Suppressor macrophage treated with lipopolysaccharide for 1 hour (primary cell): ENCODE measurements around the gene MUTYH.
"Not testable (repeated sequence)": the region's sequence is repeated elsewhere in the genome, so short reads cannot be mapped to it uniquely, and the experiment has no call there.

Source experiments
- DNase-seq, 3 donors: peaks; one replicate each; pipeline ENCODE4 v3.0.0-alpha.2; 2020 to 2022

The MUTYH gene

DNA sequence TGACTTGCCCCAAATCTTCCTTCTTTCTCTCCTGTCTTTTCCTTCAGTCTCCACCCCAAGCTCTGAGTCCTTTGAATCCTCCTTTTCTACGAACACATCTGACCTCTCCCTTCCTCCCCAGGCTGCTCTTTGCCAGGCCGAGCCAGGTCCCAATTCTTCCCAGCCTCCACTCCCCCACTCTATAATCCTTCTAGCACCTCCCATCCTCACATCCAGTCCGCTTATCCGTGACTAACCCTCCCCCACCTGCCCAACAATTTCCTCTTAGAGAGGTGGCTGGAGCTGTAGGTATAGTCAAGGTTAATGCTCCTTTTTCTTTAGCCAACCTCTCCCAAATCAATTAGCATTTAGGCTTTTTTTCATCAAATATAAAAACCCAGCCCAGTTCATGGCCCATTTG lies 23.1 kb downstream of the MUTYH start:
- no peak for DNase-seq

- no peak for DNase-seq
Observed at GRCh38 chr1:45314266-45314665, 26.0 kb downstream of the MUTYH start.

- no peak for DNase-seq
Observed at GRCh38 chr1:45306905-45307304, 33.3 kb downstream of the MUTYH start.

GRCh38 chr1:45306319-45306718 lies 33.9 kb downstream of the MUTYH start:
- DNase-seq, result peak in 1 of 3 donors; percentile 20

GRCh38 chr1:45305231-45305630 lies 35.0 kb downstream of the MUTYH start:
- DNase-seq, result no peak

GRCh38 chr1:45304311-45305081 lies 35.7 kb downstream of the MUTYH start:
- no peak for DNase-seq

- DNase-seq, result peak; percentile 98 to 99 (median 99)
Observed at GRCh38 chr1:45303520-45304310, 36.5 kb downstream of the MUTYH start.

GRCh38 chr1:45302505-45303150 lies 37.6 kb downstream of the MUTYH start:
- DNase-seq, result no peak

DNA sequence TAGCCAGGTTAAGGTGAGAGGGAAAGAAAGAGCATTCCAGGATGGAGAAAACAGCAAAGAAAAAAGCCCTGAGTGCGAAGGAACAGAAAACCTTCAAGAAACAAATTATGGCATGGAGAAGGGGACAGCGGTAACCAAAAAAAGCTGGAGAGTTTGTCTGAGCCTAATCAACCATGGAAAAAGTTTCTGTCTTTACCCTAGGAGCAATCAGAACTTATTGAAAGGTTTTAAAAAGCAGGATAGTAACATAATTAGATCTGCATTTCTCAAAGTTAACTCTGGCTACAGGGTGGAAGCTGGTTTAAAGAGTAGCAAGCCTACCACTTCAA lies 39.6 kb downstream of the MUTYH start:
- no peak for DNase-seq

DNA sequence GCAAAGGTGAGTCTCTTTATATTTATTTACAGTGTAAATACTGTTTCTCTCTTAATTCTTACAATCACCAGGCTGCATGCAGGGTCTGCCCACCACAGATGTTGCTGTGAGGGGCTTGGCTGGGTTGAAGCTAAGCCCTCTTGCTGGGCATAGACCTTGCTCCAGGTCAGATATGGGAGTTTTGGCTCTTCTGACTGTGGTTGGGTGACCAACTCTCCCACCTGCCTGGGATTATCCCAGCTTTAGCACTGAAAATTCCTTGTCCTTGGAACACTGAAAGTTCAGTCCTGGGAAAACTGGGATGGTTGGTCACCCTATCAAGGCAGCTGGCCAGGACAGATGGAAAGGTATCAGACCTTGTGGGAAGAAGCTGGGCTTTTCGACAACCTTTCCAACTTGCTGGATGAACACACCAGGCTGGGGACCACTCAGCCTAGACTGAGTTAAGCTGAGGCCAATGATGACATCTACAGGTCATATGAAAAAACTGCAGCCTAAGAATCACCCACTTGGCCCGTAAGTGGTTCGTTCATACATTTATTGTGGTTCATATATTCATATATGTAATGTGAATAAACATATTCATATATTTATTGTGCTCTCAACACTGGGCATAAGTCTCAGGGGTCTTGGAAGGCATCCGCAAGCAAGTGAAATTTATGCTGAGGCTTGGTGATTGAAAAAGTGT lies 40.1 kb downstream of the MUTYH start:
- DNase-seq, result peak; percentile 68 to 83 (median 81)

DNA sequence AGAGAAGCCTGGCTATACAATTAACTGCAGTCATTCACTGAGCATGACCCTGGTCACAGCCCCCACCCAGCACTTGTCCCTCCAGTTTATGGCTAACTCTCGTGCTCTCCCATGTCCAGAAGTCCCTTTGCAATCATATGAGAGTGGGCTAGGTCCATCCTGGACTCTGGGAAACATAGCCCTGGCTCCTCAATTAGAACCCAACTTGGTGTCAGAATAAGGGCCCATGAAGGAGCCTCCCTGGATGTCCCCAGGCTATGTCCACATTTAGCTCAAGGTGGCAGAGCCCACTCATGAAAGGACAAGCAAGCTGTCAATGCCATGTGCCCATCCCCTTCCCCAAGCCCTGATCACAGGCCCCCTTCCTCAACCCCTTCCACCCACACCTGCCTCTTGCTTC lies 40.9 kb downstream of the MUTYH start:
- no peak for DNase-seq

GRCh38 chr1:45297666-45298356 lies 42.4 kb downstream of the MUTYH start:
- DNase-seq, result no peak

DNA sequence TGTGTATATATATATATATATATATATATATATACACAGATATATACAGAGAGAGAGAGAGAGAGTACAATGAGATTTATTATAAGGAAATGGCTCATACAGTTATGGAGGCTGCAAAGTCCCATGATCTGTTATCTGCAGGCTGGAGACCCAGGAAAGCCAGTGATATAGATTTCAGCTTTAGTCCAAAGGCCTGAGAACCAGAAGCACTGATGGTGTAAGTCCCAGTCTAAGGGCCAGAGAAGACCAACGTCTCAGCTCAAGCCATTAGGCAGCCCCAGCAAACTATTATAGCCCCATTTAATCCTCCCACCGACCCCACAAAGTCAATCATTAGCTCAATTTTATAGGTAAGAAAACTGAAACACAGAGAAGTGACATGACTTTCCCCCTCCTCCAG lies 48.5 kb downstream of the MUTYH start:
- no peak for DNase-seq

- DNase-seq, result not testable (repeated sequence)
Observed at GRCh38 chr1:45291002-45291401, 49.2 kb downstream of the MUTYH start.

GRCh38 chr1:45286521-45286920 lies 53.7 kb downstream of the MUTYH start:
- DNase-seq, result not testable (repeated sequence)

DNA sequence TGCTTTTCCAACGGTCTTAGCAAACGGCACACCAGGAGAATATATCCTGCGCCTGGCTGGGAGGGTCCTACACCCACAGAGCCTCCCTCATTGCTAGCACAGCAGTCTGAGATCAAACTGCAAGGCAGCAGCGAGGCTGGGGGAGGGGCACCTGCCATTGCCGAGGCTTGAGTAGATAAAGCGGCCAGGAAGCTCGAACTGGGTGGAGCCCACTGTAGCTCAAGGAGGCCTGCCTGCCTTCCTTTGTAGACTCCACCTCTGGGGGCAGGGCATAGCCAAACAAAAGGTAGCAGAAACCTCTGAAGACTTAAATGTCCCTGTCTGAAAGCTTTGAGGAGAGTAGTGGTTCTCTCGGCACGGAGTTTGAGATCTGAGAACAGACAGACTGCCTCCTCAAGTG lies 55.4 kb downstream of the MUTYH start:
- not testable (repeated sequence) for DNase-seq

DNA sequence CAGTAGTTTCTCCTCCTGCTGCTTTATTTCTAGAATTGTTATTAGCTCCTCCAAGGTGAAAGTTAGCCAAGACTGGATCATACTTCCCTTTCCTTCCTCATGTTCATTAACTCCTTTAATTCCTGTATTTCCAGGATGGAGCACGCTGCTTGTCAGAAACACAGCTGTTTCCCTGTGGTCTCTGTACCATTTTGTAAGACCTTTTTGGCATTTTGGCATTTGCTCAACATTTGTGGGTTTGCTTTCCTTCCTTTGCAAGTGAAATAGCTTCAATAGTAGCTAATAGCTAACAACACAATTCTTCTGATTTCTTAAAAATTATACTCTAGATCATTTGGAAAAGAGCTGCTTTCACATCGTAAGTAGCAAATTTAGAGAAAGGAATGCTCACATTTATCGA lies 57.9 kb downstream of the MUTYH start:
- DNase-seq, result peak in 1 of 3 donors; percentile 29
